Fibroblast of lung (primary cell): ENCODE data around the gene RPH3AL.

ENCODE experiments used
- CTCF ChIP-seq, 2 donors: IDR thresholded peaks in 1 of 2; conservative IDR thresholded peaks in 1 of 2; 1 replicate in 1 of 2; 2 replicates in 1 of 2; pipeline ENCODE4 v1.5.1; 2011 to 2012; ENCODE audit warnings: low read length in 2 of 2, control low read depth in 1 of 2, inconsistent platforms in 1 of 2, low read depth in 1 of 2, mild to moderate bottlenecking in 1 of 2
- EZH2 ChIP-seq: IDR thresholded peaks from 2 replicates; pipeline ENCODE4 v1.5.1; 2012; ENCODE audit warnings: low read length, control low read depth, mild to moderate bottlenecking; ENCODE audit errors: missing control alignments

GRCh38 chr17:306116-306515 lies 46.5 kb downstream of the RPH3AL start:
- TF ChIP-seq CTCF (conservative IDR thresholded peaks at IDR 0.05 in 1 of 2, IDR thresholded peaks at IDR 0.05 in 1 of 2; ENCODE audit: low read depth in 1 of 2, low read length in 2 of 2), result no peak
- no peak for TF ChIP-seq EZH2
